Common myeloid progenitor, CD34-positive (primary cell): Measurements from ENCODE around the gene ULK4.

Source experiments
- CTCF ChIA-PET: fragments of 350-600 bp; sonication (Branson Sonifier 250); formaldehyde crosslinking; loops from one replicate; lab custom pipeline; 2021; ENCODE audit warnings: antibody characterized with exemption; lab: Charles Lee
- POLR2A ChIA-PET: fragments of 350-600 bp; sonication (Branson Sonifier 250); formaldehyde crosslinking; loops from one replicate; lab custom pipeline; 2021; ENCODE audit warnings: antibody characterized with exemption; lab: Charles Lee
- DNase-seq, 3 donors: peaks; one replicate each; pipeline versions ENCODE4 v3.0.0 to v3.0.0-alpha.2; 2013
- H3K27ac ChIP-seq, 2 experiments: 1 replicate in 1 of 2; 2 replicates in 1 of 2; pipeline ENCODE4 v1.7.0; 2013; ENCODE audit warnings: inconsistent platforms in 2 of 2, low read length in 2 of 2, mild to moderate bottlenecking in 2 of 2, low read depth in 1 of 2, moderate library complexity in 1 of 2; ENCODE audit not compliant: severe bottlenecking in 2 of 2, insufficient read depth in 1 of 2, poor library complexity in 1 of 2
- H3K27me3 ChIP-seq, 5 experiments: replicated peaks in 2 of 5; 1 replicate in 3 of 5; 2 replicates in 2 of 5; pipeline versions ENCODE4 v1.6.1 to v1.7.0; 2013; ENCODE audit warnings: low read length in 4 of 5, mild to moderate bottlenecking in 2 of 5, moderate library complexity in 2 of 5, inconsistent platforms in 1 of 5; ENCODE audit not compliant: insufficient read depth in 5 of 5, control insufficient read depth in 4 of 5
- H3K36me3 ChIP-seq, 4 experiments: 1 replicate in 2 of 4; 2 replicates in 2 of 4; pipeline versions ENCODE4 v1.6.1 to v1.7.0; 2013; ENCODE audit warnings: low read length in 3 of 4, control low read depth in 1 of 4, mild to moderate bottlenecking in 1 of 4; ENCODE audit not compliant: control insufficient read depth in 4 of 4, insufficient read depth in 4 of 4
- H3K4me1 ChIP-seq, 4 experiments: 1 replicate in 3 of 4; 2 replicates in 1 of 4; pipeline versions ENCODE4 v1.6.1 to v1.7.1; 2013; ENCODE audit warnings: low read length in 3 of 4, mild to moderate bottlenecking in 3 of 4, control low read depth in 1 of 4, inconsistent platforms in 1 of 4, moderate library complexity in 1 of 4; ENCODE audit not compliant: control insufficient read depth in 4 of 4, insufficient read depth in 4 of 4; ENCODE audit errors: control extremely low read depth in 1 of 4
- H3K4me3 ChIP-seq, 7 experiments: 1 replicate in 4 of 7; 2 replicates in 3 of 7; pipeline versions ENCODE4 v1.5.1 to v1.7.0; 2013; ENCODE audit warnings: mild to moderate bottlenecking in 7 of 7, low read length in 6 of 7, moderate library complexity in 6 of 7, inconsistent platforms in 2 of 7, low read depth in 2 of 7, control low read depth in 1 of 7; ENCODE audit not compliant: insufficient read depth in 4 of 7, control insufficient read depth in 1 of 7; ENCODE audit errors: extremely low read depth in 1 of 7
- H3K9me3 ChIP-seq, 5 experiments: 1 replicate in 4 of 5; 2 replicates in 1 of 5; pipeline versions ENCODE4 v1.6.1 to v1.7.1; 2013; ENCODE audit warnings: low read length in 4 of 5, mild to moderate bottlenecking in 2 of 5, inconsistent platforms in 1 of 5, low read depth in 1 of 5, moderate library complexity in 1 of 5; ENCODE audit not compliant: control insufficient read depth in 4 of 5, insufficient read depth in 2 of 5; ENCODE audit errors: control extremely low read depth in 1 of 5
- WGBS: methylation state at CpG from one replicate; pipeline ENCODE4 v1.1.5; 2013; ENCODE audit not compliant: insufficient coverage; 5-methylcytosine and 5-hydroxymethylcytosine counted together

ULK4 gene

DNA sequence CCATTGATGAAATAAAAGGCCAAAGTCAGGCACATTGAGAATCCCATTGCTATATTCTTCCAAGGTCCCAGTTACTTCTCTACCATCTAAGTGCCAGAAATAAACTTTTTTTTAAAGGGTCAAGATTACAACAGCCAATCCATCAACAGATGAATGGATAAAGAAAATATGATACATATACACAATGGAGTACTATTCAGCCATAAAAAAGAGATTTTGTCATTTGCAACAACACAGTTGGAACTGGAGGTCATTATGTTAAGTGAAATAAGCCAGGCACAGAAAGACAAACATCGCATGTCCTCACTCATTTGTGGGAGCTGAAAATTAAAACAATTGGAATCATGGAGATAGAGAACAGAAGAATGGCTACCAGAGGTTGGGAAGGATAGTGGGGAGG lies 25.5 kb downstream of the ULK4 start:
- Histone ChIP-seq H3K27ac (no peak overlapping the region), H3K27me3 (no peaks in the 10 kb centered on the region), H3K4me3 (no peak overlapping the region), H3K9me3 (peaks cover 0 to 7% (median 4%) of the 10 kb centered on the region in 5 experiments), H3K4me1 (no peaks in the 10 kb centered on the region), H3K36me3 (peaks cover 0 to 14% (median 6%) of the 10 kb centered on the region in 4 experiments)
- ChIA-PET CTCF (interaction anchor here (1.5 kb wide), 1 partner anchor 164 kb away, joined by 8 read pairs; no protein-coding TSS in a partner anchor), POLR2A (no interaction called here)
- no peak for DNase-seq
- 100% methylated on average over 1 of the region's 1 CpG for WGBS

DNA sequence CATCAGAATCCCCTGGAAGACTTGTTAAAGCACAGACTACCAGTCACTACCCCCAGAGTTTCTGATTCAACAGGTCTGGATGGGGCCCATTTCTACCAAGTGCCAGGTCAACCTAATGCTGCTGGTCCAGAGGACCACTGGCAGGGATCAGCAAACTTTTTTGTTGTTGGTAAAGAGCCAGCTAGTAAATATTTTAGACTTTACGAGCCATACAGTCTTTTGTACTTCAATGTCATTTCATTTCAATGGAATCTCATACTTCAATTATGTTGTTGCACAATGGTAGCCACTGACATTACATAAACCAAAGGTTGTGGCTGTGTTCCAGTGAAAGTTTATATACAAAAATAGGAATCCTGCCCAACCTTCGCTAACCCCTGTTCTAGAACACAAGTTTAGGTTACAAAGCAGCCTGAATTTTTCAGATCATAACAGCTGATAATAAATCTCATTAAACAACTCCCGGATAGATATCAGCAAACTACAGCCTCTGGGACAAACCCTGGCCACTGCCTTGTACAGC lies 28.7 kb downstream of the ULK4 start:
- Histone ChIP-seq H3K36me3 (peaks cover 0 to 18% (median 6%) of the 10 kb centered on the region in 4 experiments), H3K4me1 (no peaks in the 10 kb centered on the region), H3K4me3 (no peak overlapping the region), H3K27ac (no peak overlapping the region), H3K27me3 (no peaks in the 10 kb centered on the region), H3K9me3 (no peaks in the 10 kb centered on the region)
- ChIA-PET CTCF (interaction anchor here (0.6 kb wide), 1 partner anchor 178 kb away, joined by 4 read pairs; no protein-coding TSS in a partner anchor), POLR2A (no interaction called here)
- WGBS, result no CpG with 5 or more reads among the region's 3 CpGs
- DNase-seq, result no peak

DNA sequence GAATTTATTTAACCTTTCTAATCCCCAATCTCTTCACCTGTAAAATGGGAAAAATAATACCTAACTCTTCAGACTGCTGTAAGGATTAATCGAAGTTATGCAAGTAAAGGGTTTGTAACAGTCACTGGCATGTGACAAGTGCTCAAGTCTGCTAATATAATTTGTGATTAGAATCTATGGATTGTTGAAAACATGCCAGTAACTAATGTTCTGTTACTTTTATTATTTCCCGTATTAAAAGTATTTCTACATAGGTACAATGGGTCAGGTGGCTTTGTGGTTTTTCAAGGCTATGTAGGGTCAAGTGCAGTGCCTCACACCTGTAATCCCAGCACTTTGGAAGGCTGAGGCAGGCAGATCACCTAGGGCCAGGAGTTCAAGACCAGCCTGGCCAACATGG lies 29.4 kb downstream of the ULK4 start:
- ChIA-PET CTCF (no interaction called here), POLR2A (no interaction called here)
- no peaks in the 10 kb centered on the region for H3K4me1 ChIP-seq
- H3K4me3 ChIP-seq, result no peak overlapping the region
- no peaks in the 10 kb centered on the region for H3K9me3 ChIP-seq
- DNase-seq, result no peak
- peaks cover 0 to 18% (median 8%) of the 10 kb centered on the region in 4 experiments for H3K36me3 ChIP-seq
- WGBS, result no CpG with 5 or more reads among the region's 2 CpGs
- H3K27ac ChIP-seq, result no peak overlapping the region
- H3K27me3 ChIP-seq, result no peaks in the 10 kb centered on the region

GRCh38 chr3:41920406-41920965 lies 41.4 kb downstream of the ULK4 start:
- Histone ChIP-seq H3K4me1 (peaks cover 0 to 12% (median 5%) of the 10 kb centered on the region in 4 experiments), H3K9me3 (no peaks in the 10 kb centered on the region), H3K36me3 (peaks cover 0 to 4% (median 2%) of the 10 kb centered on the region in 4 experiments), H3K27ac (no peak overlapping the region), H3K4me3 (no peak overlapping the region), H3K27me3 (no peaks in the 10 kb centered on the region)
- WGBS, result 94% methylated on average over 3 of the region's 5 CpGs
- CTCF ChIA-PET, result no interaction called here
- DNase-seq, result no peak
- POLR2A ChIA-PET, result no interaction called here

DNA sequence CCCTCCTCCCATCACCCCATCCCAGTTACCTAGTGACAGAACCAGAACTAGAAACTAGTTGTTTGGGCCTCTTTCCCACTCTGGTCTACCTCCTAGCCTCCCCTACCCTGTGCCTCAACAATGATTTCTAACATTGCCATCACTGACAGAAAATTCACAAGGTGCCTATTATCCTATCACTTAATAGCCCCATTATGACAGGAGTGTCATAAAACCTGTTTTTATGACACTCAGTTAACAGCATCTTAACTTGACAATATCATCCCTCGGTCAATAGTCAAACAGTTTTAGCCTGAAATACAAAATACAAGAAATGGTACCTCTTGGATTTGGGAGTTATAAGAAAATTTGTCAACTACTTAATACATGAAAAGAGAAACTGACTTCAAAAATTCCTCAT lies 46.5 kb downstream of the ULK4 start:
- Histone ChIP-seq H3K9me3 (no peaks in the 10 kb centered on the region), H3K4me1 (no peaks in the 10 kb centered on the region), H3K4me3 (no peak overlapping the region), H3K27ac (no peak overlapping the region), H3K36me3 (peaks cover 0 to 12% (median 6%) of the 10 kb centered on the region in 4 experiments), H3K27me3 (no peaks in the 10 kb centered on the region)
- no CpG with 5 or more reads among the region's 1 CpG for whole genome bisulfite sequencing
- ChIA-PET CTCF (interaction anchor here (1.8 kb wide), 1 partner anchor 203 kb away, joined by 5 read pairs; no protein-coding TSS in a partner anchor), POLR2A (no interaction called here)
- no peak for DNase-seq

DNA sequence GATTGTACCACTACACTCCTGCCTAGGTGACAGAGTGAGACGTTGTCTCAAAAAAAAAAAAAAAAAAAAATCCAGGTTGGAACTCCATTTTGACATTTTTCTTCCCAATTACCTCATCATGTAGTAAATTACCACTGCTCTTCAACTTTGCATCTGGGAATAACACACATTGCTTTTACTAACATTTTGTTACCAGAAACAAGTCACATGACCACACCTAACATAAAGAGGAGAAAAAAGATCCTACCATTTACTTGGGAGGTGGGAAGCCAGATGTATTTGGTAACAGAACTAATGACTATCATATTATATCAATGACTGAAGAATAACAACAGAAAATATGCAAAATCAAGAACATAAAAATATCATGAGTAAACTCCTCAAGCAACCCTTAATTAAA lies 49.6 kb downstream of the ULK4 start:
- Histone ChIP-seq H3K4me3 (no peak overlapping the region), H3K36me3 (peaks cover 2 to 18% (median 9%) of the 10 kb centered on the region in 4 experiments), H3K27me3 (no peaks in the 10 kb centered on the region), H3K4me1 (no peaks in the 10 kb centered on the region), H3K27ac (no peak overlapping the region), H3K9me3 (no peaks in the 10 kb centered on the region)
- no peak for DNase-seq
- no CpG with 5 or more reads among the region's 1 CpG for WGBS
- ChIA-PET CTCF (no interaction called here), POLR2A (no interaction called here)

- Histone ChIP-seq H3K27ac (no peak overlapping the region), H3K27me3 (no peaks in the 10 kb centered on the region), H3K4me1 (no peaks in the 10 kb centered on the region), H3K4me3 (no peak overlapping the region), H3K36me3 (peaks cover 6 to 22% (median 17%) of the 10 kb centered on the region in 4 experiments), H3K9me3 (no peaks in the 10 kb centered on the region)
- ChIA-PET POLR2A (no interaction called here), CTCF (interaction anchor here (1.0 to 1.2 kb wide), 2 partner anchors 10 to 12 kb away, joined by 3 to 6 read pairs; no protein-coding TSS in a partner anchor)
- peak in 1 of 3 donors; percentile 5 for DNase-seq
- WGBS, result 100% methylated on average over 1 of the region's 3 CpGs
Observed at GRCh38 chr3:41907330-41908073, 54.4 kb downstream of the ULK4 start.
